Chondrocyte (in vitro differentiated cells): ENCODE measurements around the gene CREB3L1. TPM values are rescaled to one million over a fixed set of nuclear protein-coding genes. Genes with fewer than 3 reads are reported as not detected.
A peak's percentile ranks its signal among the peaks of the same experiment; 100 is the strongest.

ENCODE experiments used
- DNase-seq: peaks from one replicate; pipeline ENCODE4 v3.0.0; 2021; ENCODE audit warnings: mixed read lengths, low spot score
- H3K27ac Mint-ChIP-seq: one replicate; pipeline ENCODE4 v1.8.0; 2021; ENCODE audit warnings: mild to moderate bottlenecking, moderate library complexity, mixed read lengths; ENCODE audit not compliant: unreplicated experiment
- H3K27me3 Mint-ChIP-seq: 2 replicates; pipeline ENCODE4 v1.8.0; 2021; ENCODE audit warnings: low read depth, mixed read lengths
- H3K36me3 Mint-ChIP-seq: 2 replicates; pipeline ENCODE4 v1.8.0; 2021; ENCODE audit warnings: low read depth, mixed read lengths
- H3K4me1 Mint-ChIP-seq: 2 replicates; pipeline ENCODE4 v1.8.0; 2021; ENCODE audit warnings: low read depth, mild to moderate bottlenecking, mixed read lengths
- H3K4me3 Mint-ChIP-seq: one replicate; pipeline ENCODE4 v1.8.0; 2021; ENCODE audit warnings: mild to moderate bottlenecking, moderate library complexity, mixed read lengths; ENCODE audit not compliant: unreplicated experiment
- H3K9me3 Mint-ChIP-seq: 2 replicates; pipeline ENCODE4 v1.8.0; 2021; ENCODE audit warnings: low read depth, mixed read lengths
- total RNA-seq: library from RNA; stranded (reverse); gene quantifications from 3 replicates; pipeline ENCODE4 v1.2.1, GENCODE V29; 2021
- TF ChIP-seq, protein P1 (sequence below): fragments of 200-600 bp; sonication (generic); IDR thresholded peaks from 2 replicates; pipeline ENCODE4 v1.5.0; 2021; ENCODE audit warnings: antibody characterized with exemption, mild to moderate bottlenecking, moderate library complexity

CREB3L1 gene
- total RNA-seq, 1 donor from 2014 or later = 192 TPM

DNA sequence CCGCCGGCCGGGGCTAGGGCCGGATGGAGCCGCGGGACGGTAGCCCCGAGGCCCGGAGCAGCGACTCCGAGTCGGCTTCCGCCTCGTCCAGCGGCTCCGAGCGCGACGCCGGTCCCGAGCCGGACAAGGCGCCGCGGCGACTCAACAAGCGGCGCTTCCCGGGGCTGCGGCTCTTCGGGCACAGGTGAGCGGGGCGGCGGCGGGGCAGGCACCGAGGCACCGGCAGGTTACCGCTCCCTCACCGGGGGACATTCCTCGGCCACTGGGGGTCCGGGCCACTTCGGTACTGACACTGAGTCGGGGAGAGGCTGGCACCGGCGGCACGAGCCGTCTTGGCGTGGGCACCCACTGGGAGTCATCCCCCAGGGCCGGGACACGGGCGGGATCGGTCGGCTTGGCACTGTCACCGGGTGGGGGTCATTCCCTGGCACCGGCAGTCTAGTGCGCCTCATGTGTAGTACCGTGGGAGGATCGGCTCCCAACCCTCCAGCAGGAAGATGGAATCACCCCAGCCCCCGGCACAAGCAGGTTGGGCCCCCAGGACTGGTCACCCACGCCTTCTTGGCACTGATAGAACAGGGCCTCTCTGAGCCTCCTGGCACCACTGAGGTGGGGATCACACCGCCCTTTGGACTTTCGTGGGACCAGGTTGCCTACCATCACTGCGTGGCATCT lies 70.3 kb downstream of the CREB3L1 start:
- H3K9me3 Mint-ChIP-seq = no peaks in the 10 kb centered on the region
- DNase-seq = no peak
- no peaks in the 10 kb centered on the region for H3K36me3 Mint-ChIP-seq
- no peaks in the 10 kb centered on the region for H3K27me3 Mint-ChIP-seq
- peak overlapping the region; percentile 71 for H3K4me3 Mint-ChIP-seq
- peaks cover 32% of the 10 kb centered on the region for H3K4me1 Mint-ChIP-seq
- TF ChIP-seq, protein P1, sequence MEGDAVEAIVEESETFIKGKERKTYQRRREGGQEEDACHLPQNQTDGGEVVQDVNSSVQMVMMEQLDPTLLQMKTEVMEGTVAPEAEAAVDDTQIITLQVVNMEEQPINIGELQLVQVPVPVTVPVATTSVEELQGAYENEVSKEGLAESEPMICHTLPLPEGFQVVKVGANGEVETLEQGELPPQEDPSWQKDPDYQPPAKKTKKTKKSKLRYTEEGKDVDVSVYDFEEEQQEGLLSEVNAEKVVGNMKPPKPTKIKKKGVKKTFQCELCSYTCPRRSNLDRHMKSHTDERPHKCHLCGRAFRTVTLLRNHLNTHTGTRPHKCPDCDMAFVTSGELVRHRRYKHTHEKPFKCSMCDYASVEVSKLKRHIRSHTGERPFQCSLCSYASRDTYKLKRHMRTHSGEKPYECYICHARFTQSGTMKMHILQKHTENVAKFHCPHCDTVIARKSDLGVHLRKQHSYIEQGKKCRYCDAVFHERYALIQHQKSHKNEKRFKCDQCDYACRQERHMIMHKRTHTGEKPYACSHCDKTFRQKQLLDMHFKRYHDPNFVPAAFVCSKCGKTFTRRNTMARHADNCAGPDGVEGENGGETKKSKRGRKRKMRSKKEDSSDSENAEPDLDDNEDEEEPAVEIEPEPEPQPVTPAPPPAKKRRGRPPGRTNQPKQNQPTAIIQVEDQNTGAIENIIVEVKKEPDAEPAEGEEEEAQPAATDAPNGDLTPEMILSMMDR = no peak
- no peak overlapping the region for H3K27ac Mint-ChIP-seq

DNA sequence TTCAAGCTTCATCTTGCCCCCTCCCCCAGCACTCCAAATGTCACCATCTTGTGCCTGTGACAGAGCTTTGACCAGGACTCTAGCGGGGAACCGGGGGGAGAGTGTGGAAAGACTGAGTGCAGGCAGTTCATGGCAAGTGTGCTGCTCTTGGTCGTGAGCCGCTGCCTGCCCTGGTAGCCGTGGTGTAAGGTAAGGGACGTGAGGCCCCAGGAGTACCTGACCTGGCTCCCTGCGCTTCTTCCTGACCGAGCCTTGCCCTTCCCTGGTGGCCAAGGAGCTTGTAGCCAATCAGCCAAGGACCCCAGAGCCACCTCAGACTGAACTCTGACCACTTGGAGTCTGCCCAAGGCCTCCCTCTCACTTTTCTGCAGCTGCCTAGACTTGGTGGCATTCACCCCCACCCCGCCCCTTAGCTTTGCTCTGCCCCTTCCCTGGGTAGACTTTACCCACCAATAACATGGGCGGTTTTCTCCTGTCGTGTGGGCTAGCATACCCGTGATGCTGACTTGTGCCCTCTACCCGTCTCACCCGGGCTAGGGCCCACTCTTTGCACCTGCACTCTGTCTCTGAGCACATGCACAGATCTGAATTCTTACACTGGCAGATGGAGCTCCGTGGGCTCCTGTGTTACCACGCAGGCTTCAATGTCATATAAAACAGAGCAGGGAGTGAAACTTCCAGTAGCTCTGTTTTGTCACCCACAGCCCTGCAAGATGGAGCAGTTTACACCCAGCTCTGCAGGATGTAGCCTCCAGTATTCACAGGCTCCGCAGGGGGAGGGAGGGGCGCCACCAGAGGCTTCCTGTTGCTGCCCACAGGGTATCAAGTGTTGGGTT lies 71.3 kb downstream of the CREB3L1 start:
- H3K4me3 Mint-ChIP-seq = peak overlapping the region; percentile 71
- H3K27me3 Mint-ChIP-seq = no peaks in the 10 kb centered on the region
- no peak overlapping the region for H3K27ac Mint-ChIP-seq
- no peak for DNase-seq
- no peaks in the 10 kb centered on the region for H3K36me3 Mint-ChIP-seq
- no peaks in the 10 kb centered on the region for H3K9me3 Mint-ChIP-seq
- peaks cover 32% of the 10 kb centered on the region for H3K4me1 Mint-ChIP-seq
- TF ChIP-seq, protein P1 = no peak

DNA sequence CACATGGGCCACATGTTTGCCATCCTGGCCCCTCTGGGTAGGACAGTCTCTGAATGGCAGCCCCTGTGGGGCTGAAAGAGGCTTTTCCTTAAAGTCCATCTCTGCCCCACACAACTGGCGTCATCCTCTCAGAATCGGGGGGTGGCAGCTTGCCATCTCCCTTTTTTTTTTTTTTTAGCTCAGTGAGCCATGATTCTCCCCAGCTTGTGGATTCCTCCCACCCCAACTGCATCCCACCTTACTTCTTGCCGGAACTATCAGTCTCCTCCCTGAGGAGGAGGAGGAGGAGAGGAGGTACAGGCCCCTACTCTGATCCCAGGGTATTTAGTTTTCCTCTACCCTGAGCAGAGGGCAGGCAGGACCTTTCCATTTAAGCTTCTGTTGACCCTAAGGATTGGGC lies 73.2 kb downstream of the CREB3L1 start:
- H3K4me1 Mint-ChIP-seq = peaks cover 32% of the 10 kb centered on the region

DNA sequence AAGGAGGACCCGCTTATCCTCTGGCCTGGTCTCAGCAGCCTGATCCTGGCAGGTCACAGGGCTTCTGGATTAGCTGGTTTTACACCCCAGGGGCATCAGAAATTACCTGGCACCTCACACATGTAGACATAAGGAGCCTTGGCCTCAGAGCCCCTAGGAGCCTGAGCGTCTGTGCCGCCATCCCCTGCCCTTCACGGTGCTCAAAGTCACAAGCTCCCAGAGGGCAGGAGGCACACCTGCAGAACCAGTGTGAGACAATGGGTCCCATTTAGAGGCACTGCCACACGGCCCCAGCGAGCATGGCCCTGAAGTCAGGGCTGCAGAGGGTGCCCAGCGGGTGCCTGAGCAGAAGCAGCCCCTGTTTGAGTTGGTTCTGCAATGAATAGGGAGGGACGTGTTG lies 73.7 kb downstream of the CREB3L1 start:
- Mint-ChIP-seq H3K4me1 (peaks cover 32% of the 10 kb centered on the region), H3K36me3 (no peaks in the 10 kb centered on the region), H3K4me3 (no peak overlapping the region), H3K27ac (no peak overlapping the region), H3K27me3 (no peaks in the 10 kb centered on the region), H3K9me3 (no peaks in the 10 kb centered on the region)
- DNase-seq = no peak
- TF ChIP-seq, protein P1 = no peak

More for the DNA sequence above, 73.2 kb downstream of the CREB3L1 start:
- Mint-ChIP-seq H3K27me3 (no peaks in the 10 kb centered on the region), H3K36me3 (no peaks in the 10 kb centered on the region), H3K9me3 (no peaks in the 10 kb centered on the region), H3K4me3 (no peak overlapping the region), H3K27ac (no peak overlapping the region)
- TF ChIP-seq, protein P1 = no peak
- no peak for DNase-seq

DNA sequence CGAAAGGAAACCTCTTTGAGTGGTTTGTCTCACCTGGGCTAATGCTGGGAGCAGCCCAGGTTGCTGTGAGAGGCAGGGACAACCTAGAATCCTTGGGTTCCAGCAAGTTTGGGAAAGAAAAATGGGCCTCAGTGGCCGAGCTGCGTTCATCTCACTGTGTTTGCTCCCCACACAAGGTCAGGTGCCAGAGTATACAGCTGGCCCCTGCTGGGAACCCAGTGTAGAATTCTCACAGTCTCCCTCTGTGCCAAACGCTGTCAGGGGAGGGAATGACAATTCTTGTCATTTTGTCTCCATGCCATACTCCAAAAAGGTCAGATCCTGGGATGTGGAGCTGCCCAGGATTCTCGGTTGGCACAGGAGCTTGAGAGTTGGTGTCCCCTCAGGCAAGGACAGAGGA lies 74.1 kb downstream of the CREB3L1 start:
- H3K4me3 Mint-ChIP-seq = no peak overlapping the region
- TF ChIP-seq, protein P1 = no peak
- no peaks in the 10 kb centered on the region for H3K36me3 Mint-ChIP-seq
- no peaks in the 10 kb centered on the region for H3K27me3 Mint-ChIP-seq
- H3K4me1 Mint-ChIP-seq = peaks cover 31% of the 10 kb centered on the region
- no peak for DNase-seq
- no peak overlapping the region for H3K27ac Mint-ChIP-seq
- H3K9me3 Mint-ChIP-seq = no peaks in the 10 kb centered on the region
